Lower leg skin (tissue), 4 donors: ENCODE data around the gene FBRSL1. TPM values are rescaled to one million over a fixed set of nuclear protein-coding genes. Genes with fewer than 3 reads are reported as not detected.

Experiments
- DNase-seq, 2 donors: peaks; one replicate each; pipeline ENCODE4 v3.0.0-alpha.2; 2019; ENCODE audit warnings: low spot score in 2 of 2
- H3K4me3 ChIP-seq: fragments of 200-600 bp; sonication (generic); 2 replicates; pipeline ENCODE4 v1.5.1; 2017; ENCODE audit warnings: mild to moderate bottlenecking, low read depth; ENCODE audit not compliant: poor library complexity, severe bottlenecking
- CTCF ChIP-seq, 3 donors: fragments of 450-650 bp; IDR thresholded peaks; one replicate each; pipeline ENCODE4 v1.5.1; 2016; ENCODE audit warnings: antibody characterized with exemption in 3 of 3, mild to moderate bottlenecking in 3 of 3, moderate library complexity in 2 of 3
- POLR2A ChIP-seq, 2 donors: fragments of 450-650 bp; IDR thresholded peaks; one replicate each; pipeline ENCODE4 v1.6.1; 2016 to 2017; ENCODE audit warnings: antibody characterized with exemption in 2 of 2, mild to moderate bottlenecking in 1 of 2, moderate library complexity in 1 of 2
- WGBS, 2 donors: methylation state at CpG; one replicate each; pipeline ENCODE4 v1.1.5; 2018; 5-methylcytosine and 5-hydroxymethylcytosine counted together
- intact Hi-C: fragments of 100-400 bp; cut with DNase I; formaldehyde crosslinking; loops from one replicate; pipeline ENCODE4 v1.15.0; 2023; ENCODE audit warnings: low total_unique reads
- total RNA-seq, 4 donors: library from RNA; depleted of rRNA; stranded (reverse); fragments of >200 nt; gene quantifications; one replicate each; pipeline ENCODE4 v1.1.0, GENCODE V29; 2016

Gene FBRSL1
- total RNA-seq, 4 donors from 2014 or later, result 15.5 to 250 (median 19.6) TPM

GRCh38 chr12:132525833-132526455 lies 36.0 kb downstream of the FBRSL1 start:
- intact Hi-C loops, result loop anchor here (5.0 kb wide), 1 partner anchor 1019 kb away; no protein-coding TSS in a partner anchor
- H3K4me3 ChIP-seq, result no peak overlapping the region
- no peak for DNase-seq
- 82 to 88% methylated on average over 24 to 28 of the region's 28 CpGs for WGBS, 2 donors
- no peak for TF ChIP-seq CTCF (IDR thresholded peaks at IDR 0.05)
- TF ChIP-seq POLR2A (IDR thresholded peaks at IDR 0.05), result no peak

GRCh38 chr12:132527186-132527882 lies 37.4 kb downstream of the FBRSL1 start:
- TF ChIP-seq POLR2A (IDR thresholded peaks at IDR 0.05), result no peak
- no peak for TF ChIP-seq CTCF (IDR thresholded peaks at IDR 0.05)
- 88 to 93% methylated on average over 13 to 25 of the region's 25 CpGs for WGBS, 2 donors
- H3K4me3 ChIP-seq, result no peak overlapping the region
- no peak for DNase-seq
- intact Hi-C loops, result loop anchor here (5.0 kb wide), 1 partner anchor 1020 kb away; no protein-coding TSS in a partner anchor

- TF ChIP-seq POLR2A (IDR thresholded peaks at IDR 0.05), result no peak
- no peak for TF ChIP-seq CTCF (IDR thresholded peaks at IDR 0.05)
- DNase-seq, result no peak
- 91 to 93% methylated on average over 8 to 11 of the region's 11 CpGs for whole genome bisulfite sequencing, 2 donors
- intact Hi-C loops, result loop anchor here (5.0 kb wide), 1 partner anchor 1021 kb away; no protein-coding TSS in a partner anchor
- no peak overlapping the region for H3K4me3 ChIP-seq
These were observed 37.9 kb downstream of the FBRSL1 start for GRCh38 chr12:132527883-132528264.

- TF ChIP-seq CTCF (IDR thresholded peaks at IDR 0.05) (no peak), POLR2A (IDR thresholded peaks at IDR 0.05) (no peak)
- WGBS, 2 donors, result 65 to 76% methylated on average over 21 of the region's 21 CpGs
- DNase-seq, result no peak
- intact Hi-C loops, result loop anchor here (5.0 kb wide), 1 partner anchor 1021 kb away; no protein-coding TSS in a partner anchor
- no peak overlapping the region for H3K4me3 ChIP-seq
These were observed 38.7 kb downstream of the FBRSL1 start for GRCh38 chr12:132528564-132529106.

GRCh38 chr12:132529156-132529839 lies 39.3 kb downstream of the FBRSL1 start:
- no peak for TF ChIP-seq POLR2A (IDR thresholded peaks at IDR 0.05)
- no peak for TF ChIP-seq CTCF (IDR thresholded peaks at IDR 0.05)
- intact Hi-C loops, result loop anchor here (5.0 kb wide), 1 partner anchor 1022 kb away; no protein-coding TSS in a partner anchor
- DNase-seq, result no peak
- no peak overlapping the region for H3K4me3 ChIP-seq
- WGBS, 2 donors, result 92 to 94% methylated on average over 11 of the region's 11 CpGs
